ENCODE results near the gene LRRC4B.

The LRRC4B gene

GRCh38 chr19:50549059-50549926, 18.9 kb downstream of the LRRC4B start:
- no peak overlapping the region for H3K27ac ChIP-seq
- TF ChIP-seq CTCF (conservative IDR thresholded peaks at IDR 0.05) (no peak), ZFX (IDR thresholded peaks at IDR 0.05) (no peak)

- TF ChIP-seq CTCF (conservative IDR thresholded peaks at IDR 0.05) (no peak), ZFX (IDR thresholded peaks at IDR 0.05) (no peak)
- no peak overlapping the region for H3K27ac ChIP-seq
These were observed 19.8 kb downstream of the LRRC4B start for GRCh38 chr19:50548191-50549058.

GRCh38 chr19:50547385-50548190, 20.6 kb downstream of the LRRC4B start:
- TF ChIP-seq ZFX (IDR thresholded peaks at IDR 0.05) (no peak), CTCF (conservative IDR thresholded peaks at IDR 0.05) (no peak; the same call in 1 of the 2 replicates)
- no peak overlapping the region for H3K27ac ChIP-seq

GRCh38 chr19:50546527-50547221, 21.6 kb downstream of the LRRC4B start:
- TF ChIP-seq CTCF (conservative IDR thresholded peaks at IDR 0.05) (no peak), ZFX (IDR thresholded peaks at IDR 0.05) (no peak)
- no peak overlapping the region for H3K27ac ChIP-seq

- no peak for TF ChIP-seq ZFX (IDR thresholded peaks at IDR 0.05)
- TF ChIP-seq CTCF (conservative IDR thresholded peaks at IDR 0.05) = no peak
These were observed 25.3 kb downstream of the LRRC4B start for GRCh38 chr19:50542943-50543342.

GRCh38 chr19:50537769-50538230, 30.4 kb downstream of the LRRC4B start:
- H3K27ac ChIP-seq = no peak overlapping the region
- no peak for TF ChIP-seq ZFX (IDR thresholded peaks at IDR 0.05)
- peak; percentile 96 for TF ChIP-seq CTCF (conservative IDR thresholded peaks at IDR 0.05)

More at GRCh38 chr19:50542943-50543342, 25.3 kb downstream of the LRRC4B start:
- H3K27ac ChIP-seq = no peak overlapping the region

All from C4-2B (cell line).